NCI-H2196 (cell line): ENCODE data around the gene DRAXIN.
A peak's percentile ranks its signal among the peaks of the same experiment; 100 is the strongest.

Experiments used
- DNase-seq: peaks from one replicate; lab custom pipeline; 2025; ENCODE audit not compliant: unreplicated experiment; lab: John Stamatoyannopoulos, UW

Gene DRAXIN

DNA sequence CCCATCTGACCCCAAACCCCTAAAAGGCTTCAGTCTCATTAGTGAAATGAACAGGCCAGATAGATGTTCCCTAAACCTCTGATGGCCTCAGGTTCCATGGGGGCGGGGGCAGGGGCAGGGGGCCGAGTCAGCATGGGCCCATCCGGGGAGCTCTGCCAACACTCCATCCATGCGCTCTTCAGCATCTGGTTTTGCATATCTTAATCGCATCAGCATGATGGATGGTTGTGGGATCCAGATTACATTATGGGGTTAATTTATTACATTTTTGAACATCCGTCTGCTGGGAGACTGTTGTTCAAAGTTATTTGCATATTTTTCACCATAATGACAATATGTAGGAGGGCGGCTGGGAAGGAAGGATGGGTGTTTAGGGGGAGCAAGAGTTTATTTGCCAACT is 7.4 kb upstream of the DRAXIN start:
- DNase-seq: no peak

DNA sequence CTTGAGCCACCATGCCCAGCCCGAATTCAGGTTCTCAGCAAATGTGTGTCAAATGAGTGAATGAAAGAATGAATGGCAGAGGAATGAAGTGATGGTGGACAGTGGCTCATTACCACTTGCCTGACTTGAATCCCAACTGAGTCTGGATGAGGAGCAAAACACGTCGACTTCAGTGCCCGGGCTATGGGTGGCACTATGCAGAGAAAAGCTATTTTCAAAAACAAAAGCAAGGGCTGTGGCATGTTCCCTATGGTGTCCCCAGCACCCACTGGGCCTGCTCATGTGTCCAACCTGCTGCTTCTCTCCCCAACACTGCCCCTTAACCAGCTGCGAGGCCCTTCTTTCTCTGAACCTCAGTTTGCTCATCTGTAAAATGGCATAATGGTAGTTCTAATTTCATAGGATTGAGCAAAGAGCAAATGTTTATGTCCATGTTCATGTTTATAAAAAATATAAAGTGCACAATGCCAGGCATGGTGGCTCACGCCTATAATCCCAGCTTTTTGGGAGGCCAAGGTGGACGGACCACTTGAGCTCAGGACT is 6.2 kb upstream of the DRAXIN start:
- DNase-seq: no peak

DNA sequence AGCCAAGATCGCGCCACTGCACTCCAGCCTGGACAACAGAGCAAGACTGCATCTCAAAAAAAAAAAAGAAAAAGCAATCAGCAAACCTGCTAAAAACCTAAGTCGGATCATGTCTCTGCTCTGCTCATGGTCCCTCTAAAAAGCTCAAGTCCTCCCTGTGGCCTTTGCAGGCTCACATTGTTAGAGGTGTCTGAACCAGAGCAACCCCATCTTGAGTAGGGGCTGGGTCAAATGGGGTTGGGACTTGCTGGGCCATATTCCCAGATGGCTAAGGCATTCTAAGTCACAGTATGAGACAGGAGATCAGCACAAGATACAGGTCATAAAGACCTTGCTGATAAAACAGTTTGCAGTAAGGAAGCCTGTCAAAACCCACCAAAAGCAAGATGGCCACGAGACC is 3.0 kb upstream of the DRAXIN start:
- DNase-seq: no peak

GRCh38 chr1:11690397-11691301 is 861 bp upstream of the DRAXIN start:
- no peak for DNase-seq

- no peak for DNase-seq
Observed at GRCh38 chr1:11691928-11692711, 610 bp downstream of the DRAXIN start.

- peak; percentile 37 for DNase-seq
Observed at GRCh38 chr1:11693024-11693590, 1.6 kb downstream of the DRAXIN start.

- DNase-seq: no peak
Observed at GRCh38 chr1:11693917-11694316, 2.4 kb downstream of the DRAXIN start.

DNA sequence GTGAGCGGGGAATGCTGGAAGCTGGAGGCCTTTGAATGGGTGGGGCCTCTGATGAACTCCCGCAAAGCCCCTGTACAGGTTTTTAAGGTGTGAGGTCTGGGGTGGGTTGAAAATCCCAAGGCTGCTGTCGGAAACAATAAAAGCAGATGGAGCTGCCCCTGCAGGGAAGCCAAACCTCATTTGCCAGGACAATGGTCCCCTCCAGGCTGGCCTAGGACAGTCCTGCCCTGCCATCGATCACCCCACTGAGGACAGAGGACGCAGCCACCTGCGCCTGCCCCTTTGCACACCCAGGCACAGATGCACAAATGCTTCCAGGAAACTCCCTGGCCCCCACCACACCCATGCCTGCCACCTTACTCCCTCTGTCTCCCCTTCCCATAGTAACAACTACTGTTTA is 4.4 kb downstream of the DRAXIN start:
- no peak for DNase-seq

DNA sequence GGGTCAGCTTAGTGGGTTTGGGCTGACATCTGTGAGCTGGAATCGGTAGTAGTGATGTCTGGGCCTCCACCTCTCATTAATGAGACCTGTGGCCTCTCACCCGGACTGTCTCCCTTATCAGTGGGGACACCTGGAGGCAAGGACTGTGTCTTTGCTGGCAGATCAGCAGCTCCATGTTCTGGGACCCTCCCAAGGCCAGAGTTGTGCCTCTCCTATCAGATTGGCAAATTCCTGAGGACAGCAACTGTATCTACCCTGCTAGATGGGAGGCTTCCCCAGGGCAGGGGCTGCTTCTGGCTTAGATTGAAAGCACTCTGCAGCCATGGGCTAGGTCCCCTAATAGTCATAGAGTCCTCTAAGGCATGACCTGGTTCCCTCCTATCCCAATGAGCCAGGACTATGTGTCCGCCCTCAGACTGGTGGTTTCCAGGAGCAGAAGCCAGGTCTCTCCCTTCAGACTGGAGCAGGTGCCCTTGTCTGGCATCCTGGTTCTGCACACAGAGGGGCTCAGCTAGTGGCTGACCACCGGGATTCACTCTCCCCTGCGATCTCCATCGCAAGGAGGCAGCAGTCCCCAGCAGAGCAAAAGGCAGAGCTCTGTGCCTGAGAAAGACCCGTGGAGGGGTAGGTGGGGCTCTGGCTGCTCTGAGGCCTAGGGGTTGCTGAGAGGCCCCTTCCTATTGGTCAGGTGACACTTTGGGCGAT is 5.8 kb downstream of the DRAXIN start:
- no peak for DNase-seq

GRCh38 chr1:11697893-11698210 is 6.3 kb downstream of the DRAXIN start:
- no peak for DNase-seq

GRCh38 chr1:11700601-11701467 is 9.3 kb downstream of the DRAXIN start:
- no peak for DNase-seq

DNA sequence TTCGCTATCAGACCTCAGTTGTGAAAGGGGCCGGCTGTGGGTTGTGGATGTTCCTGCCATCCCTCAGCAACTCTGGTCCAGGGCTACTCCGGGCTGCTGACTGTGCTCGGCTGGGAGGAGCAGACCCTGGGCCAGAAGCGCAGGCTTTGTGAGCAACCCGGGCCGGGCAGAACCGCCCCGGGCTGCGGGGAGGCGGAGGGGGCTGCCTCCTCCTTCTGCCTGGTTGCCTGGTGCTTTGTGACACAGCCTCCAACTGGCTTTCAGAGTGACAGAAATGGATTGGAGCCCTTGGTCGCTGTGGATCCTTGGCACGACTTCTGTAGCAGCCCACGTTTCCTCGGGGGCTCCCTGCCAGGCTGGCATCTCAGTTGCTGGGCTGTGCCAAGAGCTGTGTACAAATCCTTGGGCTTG is 10.0 kb downstream of the DRAXIN start:
- DNase-seq: no peak

- DNase-seq: no peak
Observed at GRCh38 chr1:11701981-11702803, 10.7 kb downstream of the DRAXIN start.

DNA sequence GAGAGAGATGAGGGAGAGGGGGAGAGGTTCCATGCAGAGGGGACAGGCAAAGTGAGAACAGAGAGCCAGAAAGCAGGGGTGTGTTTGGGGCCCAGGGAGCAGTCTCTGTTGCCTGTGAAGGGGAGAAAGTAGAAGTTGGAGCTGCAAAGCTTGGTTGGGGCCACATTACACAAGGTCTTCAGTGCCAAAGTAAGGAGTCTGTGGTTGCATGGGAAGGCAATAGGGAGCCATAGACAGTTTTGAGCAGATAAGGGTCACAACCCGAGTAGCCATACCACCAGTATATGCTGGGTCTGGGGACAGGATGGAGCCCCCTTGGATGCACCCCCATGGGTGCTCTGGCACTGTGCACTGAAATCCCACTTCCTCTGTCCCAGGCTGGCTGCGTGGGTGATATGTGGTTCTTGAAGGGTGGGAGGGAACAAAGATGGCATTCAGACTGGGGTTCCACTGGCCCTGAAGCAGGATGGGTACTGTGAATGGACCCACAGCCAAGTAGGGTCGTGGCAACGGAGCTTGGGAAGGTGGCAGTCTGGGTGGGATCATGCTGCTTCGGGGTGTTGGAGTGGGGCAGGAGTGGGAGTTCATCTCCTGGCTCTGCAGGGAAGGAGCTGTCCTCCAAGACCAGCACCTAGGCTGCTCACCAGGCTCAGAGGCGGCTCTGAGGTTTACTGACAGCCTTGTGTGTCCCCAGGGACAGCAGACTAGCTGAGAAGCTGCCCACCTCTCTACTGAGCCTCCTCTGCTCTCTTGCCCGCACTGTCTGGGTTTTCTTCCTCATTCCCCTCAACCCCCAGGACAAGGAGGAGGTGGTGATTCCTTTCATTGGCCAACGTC is 12.1 kb downstream of the DRAXIN start:
- DNase-seq: no peak

GRCh38 chr1:11704194-11704529 is 12.7 kb downstream of the DRAXIN start:
- no peak for DNase-seq

GRCh38 chr1:11704691-11705475 is 13.4 kb downstream of the DRAXIN start:
- no peak for DNase-seq

- no peak for DNase-seq
Observed at GRCh38 chr1:11705596-11705995, 14.1 kb downstream of the DRAXIN start.

DNA sequence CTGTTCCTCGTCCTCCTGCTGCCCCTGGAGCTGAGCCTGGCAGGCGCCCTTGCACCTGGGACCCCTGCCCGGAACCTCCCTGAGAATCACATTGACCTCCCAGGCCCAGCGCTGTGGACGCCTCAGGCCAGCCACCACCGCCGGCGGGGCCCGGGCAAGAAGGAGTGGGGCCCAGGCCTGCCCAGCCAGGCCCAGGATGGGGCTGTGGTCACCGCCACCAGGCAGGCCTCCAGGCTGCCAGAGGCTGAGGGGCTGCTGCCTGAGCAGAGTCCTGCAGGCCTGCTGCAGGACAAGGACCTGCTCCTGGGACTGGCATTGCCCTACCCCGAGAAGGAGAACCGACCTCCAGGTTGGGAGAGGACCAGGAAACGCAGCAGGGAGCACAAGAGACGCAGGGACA is 14.8 kb downstream of the DRAXIN start:
- DNase-seq: no peak
